NCI-H460 (cell line): Measurements from ENCODE around the gene HAO2. TPM values are rescaled to one million over a fixed set of nuclear protein-coding genes. Genes with fewer than 3 reads are reported as not detected.
"Not testable (repeated sequence)": the region's sequence is repeated elsewhere in the genome, so short reads cannot be mapped to it uniquely, and the experiment has no call there.

Experiments used
- DNase-seq: peaks from one replicate; pipeline ENCODE4 v3.0.0-alpha.2; 2016; ENCODE audit warnings: low read depth; ENCODE audit errors: extremely low read depth
- polyA plus RNA-seq: library from polyadenylated mRNA; depleted of rRNA; stranded (reverse); fragments of >200 nt; gene quantifications from 2 replicates; pipeline ENCODE4 v1.2.3, GENCODE V29; 2014; cell fraction: nucleus; rRNA removed
- total RNA-seq: library from RNA; depleted of rRNA; stranded (reverse); fragments of >200 nt; shearing (Covaris generic); gene quantifications from 2 replicates; pipeline ENCODE4 v1.2.3, GENCODE V29; 2014; rRNA removed

The HAO2 gene
- not detected in 2 replicates for total RNA-seq
- polyA plus RNA-seq = not detected in 2 replicates

DNA sequence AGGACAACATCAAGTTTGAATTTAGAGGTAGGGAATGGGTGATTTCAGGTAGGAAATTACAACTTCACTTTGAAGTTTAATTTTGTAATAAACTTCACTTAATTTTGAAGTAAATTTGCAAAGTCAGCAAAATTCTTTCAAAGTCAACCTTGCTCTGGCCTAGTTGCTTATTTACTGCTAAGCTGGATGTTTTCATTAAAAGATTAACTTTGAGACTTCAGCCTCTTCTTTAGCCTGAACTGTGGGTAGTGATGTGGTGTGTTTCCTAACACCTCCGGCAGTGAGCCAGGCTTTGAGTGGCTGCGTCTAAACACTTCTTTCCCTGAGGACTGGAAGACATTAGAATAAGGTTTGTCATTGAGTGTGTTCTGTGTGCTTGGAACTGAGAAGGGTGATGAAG is at the start of gene HAO2:
TSS of gene HAO2 (plus strand) at position 232 of the 400 bp plus-strand sequence. CDS start 12,301 bp downstream, outside the sequence.
- DNase-seq = no peak

- DNase-seq = no peak
Observed at GRCh38 chr1:119320100-119320499, 48.5 kb upstream of the HAO2 start.

DNA sequence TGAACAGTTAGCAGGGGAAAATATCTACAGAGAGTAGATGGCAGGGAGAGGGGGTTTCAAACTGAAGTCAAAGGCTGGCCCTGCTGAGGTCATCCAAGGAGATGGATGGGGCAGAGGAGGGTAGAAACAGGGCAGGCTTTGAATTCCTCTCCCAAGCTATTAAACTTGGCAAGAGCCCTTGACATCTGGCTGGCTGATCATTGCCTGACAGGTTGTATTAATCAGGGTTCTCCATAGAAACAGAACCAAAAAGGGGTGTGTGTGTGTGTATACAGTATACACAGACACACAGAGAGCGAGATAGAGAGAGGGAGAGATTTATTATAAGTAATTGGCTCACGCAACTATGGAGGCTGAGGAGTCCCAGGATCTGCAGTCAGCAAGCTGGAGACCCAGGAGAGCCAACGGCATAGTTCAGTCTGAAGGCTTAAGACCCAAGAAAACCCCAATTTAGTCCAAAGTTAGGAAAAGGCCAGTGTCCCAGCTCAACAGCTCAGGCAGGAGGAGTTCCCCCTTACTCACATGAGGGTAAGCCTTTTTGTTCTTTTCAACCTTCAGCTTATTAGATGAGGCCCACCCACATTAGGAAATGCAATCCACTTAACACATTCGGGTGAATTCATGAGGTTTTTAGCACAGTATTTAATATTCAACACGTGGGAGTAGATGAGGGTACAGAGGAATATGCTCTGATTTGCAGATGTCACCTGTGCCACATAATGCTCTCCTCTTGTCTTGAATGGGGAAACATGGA is 46.7 kb upstream of the HAO2 start:
- no peak for DNase-seq

DNA sequence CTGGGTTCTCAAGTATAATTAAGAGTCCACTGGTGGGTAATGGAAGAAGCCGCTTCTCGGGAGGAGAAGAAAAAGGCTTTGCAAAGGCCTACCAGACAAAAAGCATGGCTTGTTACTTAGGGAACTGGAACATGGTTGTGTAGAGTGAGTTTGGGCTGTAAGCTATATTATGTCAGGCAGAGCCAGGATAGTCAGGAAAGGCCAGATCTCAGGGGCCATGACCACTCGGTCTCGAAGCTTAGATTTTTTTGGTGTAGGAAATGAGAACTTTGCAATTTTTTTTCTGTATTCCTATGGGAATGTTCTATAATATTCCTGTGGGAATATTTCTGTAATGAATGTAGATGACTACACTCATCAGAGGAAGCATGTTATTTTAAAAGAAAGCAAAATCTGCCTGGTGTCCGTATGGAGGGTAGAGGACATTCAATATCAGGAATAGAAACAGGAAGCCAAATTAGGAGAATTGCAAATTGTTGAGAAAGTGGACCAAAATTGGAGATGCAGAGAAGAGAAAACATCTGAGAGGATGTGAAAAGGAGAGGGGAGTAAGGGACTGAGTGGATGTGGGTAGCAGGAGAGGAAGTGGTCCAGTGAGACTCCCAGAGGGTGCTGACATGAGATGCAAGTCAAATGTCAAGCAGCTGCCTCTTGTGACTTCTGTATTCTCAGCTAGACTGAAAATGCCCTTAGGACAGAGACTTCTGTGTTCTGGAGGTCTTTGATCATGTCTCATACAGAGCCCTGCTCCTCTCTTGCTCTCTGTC is 45.2 kb upstream of the HAO2 start:
- DNase-seq = no peak

- DNase-seq = no peak
Observed at GRCh38 chr1:119324198-119324597, 44.4 kb upstream of the HAO2 start.

DNA sequence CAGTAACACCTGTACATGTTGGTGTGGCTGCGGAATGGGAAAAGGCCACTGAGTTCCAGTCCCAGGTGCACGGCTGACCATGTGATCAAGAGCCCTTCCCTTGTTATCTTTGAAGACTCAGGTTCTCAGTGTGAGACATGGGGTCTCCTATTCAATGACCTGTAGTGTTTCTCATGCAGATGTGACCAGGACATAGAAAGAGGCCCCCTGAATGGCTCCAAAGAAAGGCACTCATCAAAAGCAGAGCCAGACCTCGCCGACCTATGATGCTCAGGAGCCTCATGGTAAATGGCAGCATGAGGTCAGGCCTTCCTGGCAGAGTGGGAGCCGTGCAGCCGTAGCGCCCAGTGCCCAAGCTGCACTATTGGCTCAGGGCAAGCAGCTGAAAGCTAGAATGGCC is 42.3 kb upstream of the HAO2 start:
- DNase-seq = no peak

DNA sequence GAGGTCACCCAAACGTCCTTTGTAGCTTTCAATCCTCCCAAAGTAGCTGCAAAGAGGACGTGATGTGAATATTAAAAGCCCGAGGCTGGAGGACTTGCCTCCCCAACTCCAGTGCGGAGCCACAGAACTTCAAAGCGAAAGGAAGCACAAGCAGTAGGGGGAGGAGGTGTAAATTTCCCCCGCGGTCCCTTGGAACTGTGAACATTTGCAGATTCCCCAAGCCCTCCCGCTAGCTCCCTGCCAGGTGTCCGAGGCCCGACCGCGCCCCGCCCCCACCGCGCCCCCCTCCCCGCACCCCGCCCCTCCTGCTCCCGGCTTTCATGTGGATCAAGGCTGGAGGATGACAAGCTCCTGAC is 41.5 kb upstream of the HAO2 start:
- no peak for DNase-seq

DNA sequence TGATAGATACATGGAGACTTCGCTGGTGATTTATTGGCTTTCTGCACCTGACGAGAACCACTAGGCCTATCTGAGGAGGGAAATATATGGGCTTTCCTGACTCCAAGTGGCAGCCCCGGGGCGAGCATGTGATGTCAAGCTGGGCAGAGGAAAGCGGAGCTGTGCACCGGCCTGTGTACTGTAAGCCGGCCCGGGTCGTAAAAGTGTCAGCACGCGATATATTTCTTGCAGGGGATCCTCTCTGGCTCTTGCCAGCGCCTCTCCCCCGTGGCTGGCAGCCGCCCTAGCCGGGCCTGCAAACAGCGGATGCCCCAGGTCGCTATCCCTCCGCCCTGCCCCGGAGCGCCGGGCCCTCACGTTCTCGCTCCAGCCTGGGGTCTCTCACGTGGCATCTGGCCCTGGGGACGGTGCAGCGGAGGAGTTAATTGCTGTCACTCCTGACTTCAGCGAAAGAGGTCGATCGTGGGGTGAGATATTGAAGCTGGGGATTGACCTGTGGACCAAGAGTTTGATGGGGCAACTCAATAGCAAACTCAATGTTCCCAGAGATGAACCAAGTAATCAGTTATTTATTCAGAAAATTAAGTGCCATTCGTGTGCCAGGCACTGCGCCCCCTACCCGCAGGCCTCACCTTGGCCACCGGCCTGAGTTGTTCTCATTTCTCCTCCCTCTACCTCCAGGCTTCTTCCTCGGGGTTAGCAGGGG is 41.0 kb upstream of the HAO2 start:
- DNase-seq = no peak

- no peak for DNase-seq
Observed at GRCh38 chr1:119329541-119330461, 38.8 kb upstream of the HAO2 start.

- DNase-seq = no peak
Observed at GRCh38 chr1:119330466-119331189, 38.0 kb upstream of the HAO2 start.

DNA sequence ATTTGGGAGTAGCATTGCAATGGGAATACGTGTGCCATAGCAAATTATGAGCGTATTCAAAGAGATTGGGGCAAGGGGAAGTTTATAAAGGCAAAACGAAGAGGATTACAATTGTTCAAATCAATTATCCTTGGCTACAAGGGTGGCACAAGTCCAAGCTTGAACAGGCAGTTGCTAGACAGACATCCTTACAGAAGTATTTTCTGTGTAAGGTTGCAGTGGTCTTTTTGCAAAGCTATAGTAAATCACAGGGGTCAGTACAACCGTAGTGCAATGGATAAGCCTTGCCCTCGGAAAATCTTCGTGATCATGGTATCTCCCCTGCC is 37.4 kb upstream of the HAO2 start:
- DNase-seq = no peak

DNA sequence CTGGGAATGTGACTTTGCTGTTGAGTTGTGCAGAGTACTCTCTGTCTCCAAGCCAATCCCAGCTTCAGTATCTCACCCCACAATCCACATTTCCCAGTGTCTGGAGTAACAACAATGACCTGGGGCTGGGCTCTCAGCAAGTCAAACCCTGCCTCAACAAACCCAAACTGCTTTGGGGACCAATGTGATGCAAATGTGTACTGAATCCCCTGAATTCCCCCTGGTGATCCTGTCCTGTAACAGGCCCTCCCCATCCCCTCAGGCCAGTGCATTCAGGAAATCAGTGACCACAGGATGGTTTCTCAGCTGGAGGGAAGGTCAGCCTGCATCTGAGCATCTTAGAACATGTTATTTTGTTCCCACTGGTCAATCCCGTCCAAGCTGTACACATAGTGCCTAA is 36.7 kb upstream of the HAO2 start:
- DNase-seq = no peak

- no peak for DNase-seq
Observed at GRCh38 chr1:119332622-119333021, 36.0 kb upstream of the HAO2 start.

DNA sequence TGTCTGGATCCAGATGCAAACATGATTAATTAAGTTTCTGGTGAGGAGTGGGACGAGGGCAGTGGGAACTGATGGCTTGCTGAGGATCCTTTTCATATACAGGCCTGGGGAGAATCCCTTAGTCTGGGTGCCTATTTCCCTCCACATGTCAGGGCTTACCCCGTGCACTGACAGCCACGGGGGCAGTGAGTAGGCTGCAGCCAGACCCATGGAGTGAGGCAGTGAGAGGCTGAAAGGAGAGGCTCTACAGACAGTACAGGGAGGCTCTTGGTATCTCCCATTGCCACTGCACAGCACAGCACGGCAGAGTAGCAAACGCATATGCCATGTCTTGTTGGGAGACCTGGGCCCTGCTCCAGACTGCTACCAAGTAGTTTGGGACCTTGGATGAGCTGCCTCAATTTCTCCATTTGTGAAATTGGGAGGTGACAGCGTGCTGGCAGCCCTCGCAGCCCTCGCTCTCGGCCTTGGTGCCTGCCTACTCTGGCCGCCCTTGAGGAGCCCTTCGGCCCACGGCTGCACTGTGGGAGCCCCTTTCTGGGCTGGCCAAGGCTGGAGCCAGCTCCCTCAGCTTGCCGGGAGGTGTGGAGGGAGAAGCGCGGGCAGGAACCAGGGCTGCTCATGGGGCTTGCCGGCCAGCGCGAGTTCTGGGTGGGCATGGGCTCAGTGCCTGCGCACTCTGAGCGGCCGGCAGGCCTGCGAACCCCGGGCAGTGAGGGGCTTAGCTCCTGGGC is 35.3 kb upstream of the HAO2 start:
- no peak for DNase-seq

- not testable (repeated sequence) for DNase-seq
Observed at GRCh38 chr1:119333897-119334250, 34.7 kb upstream of the HAO2 start.

GRCh38 chr1:119336848-119337247 is 31.7 kb upstream of the HAO2 start:
- no peak for DNase-seq

DNA sequence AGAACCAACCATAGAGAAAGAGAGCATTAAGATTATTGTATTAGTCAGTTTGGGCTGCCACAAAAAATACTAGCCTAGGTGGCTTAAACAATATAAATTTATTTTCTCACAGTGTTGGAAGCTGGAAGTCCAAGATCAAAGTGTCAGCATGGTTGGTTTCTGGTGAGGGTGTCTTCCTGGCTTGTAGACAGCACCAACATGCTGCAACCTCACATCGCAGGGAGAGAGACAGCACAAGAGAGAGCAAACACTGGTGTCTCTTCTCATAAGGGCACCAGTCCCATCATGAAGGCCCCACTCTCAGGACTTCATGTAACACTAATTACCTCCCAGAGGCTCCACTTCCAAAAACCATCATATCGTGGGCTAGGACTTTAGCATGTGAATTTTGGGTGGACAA is 30.6 kb upstream of the HAO2 start:
- no peak for DNase-seq

GRCh38 chr1:119338757-119339156 is 29.8 kb upstream of the HAO2 start:
- DNase-seq = no peak

DNA sequence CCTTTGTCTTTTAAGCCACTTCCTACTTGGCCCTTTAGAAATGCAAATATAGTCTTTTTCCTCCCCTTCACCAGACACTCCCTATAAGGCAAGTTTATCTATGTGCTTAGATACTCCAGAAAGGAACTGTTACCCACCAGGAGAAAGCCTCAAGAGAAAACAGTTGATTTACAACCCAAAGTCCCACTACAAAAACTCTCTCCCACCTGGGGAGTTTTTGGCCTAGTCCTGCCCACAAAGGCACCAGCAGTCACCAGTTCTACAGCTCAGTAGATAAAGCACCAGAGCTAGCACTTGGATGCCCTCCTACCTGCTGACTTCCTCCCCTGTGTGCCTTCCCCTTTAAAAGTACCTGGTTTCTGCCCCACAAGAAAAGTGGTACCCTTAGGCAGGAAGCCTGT is 27.7 kb upstream of the HAO2 start:
- DNase-seq = no peak
